NCI-H2107 treated with DMSO at 0.1 percent for 48 hours (cell line): ENCODE measurements around the gene MGAT4B.
"Not testable (repeated sequence)": the region's sequence is repeated elsewhere in the genome, so short reads cannot be mapped to it uniquely, and the experiment has no call there.

Source experiments
- DNase-seq: peaks from one replicate; lab custom pipeline; 2025; ENCODE audit not compliant: unreplicated experiment; lab: John Stamatoyannopoulos, UW

The MGAT4B gene

DNA sequence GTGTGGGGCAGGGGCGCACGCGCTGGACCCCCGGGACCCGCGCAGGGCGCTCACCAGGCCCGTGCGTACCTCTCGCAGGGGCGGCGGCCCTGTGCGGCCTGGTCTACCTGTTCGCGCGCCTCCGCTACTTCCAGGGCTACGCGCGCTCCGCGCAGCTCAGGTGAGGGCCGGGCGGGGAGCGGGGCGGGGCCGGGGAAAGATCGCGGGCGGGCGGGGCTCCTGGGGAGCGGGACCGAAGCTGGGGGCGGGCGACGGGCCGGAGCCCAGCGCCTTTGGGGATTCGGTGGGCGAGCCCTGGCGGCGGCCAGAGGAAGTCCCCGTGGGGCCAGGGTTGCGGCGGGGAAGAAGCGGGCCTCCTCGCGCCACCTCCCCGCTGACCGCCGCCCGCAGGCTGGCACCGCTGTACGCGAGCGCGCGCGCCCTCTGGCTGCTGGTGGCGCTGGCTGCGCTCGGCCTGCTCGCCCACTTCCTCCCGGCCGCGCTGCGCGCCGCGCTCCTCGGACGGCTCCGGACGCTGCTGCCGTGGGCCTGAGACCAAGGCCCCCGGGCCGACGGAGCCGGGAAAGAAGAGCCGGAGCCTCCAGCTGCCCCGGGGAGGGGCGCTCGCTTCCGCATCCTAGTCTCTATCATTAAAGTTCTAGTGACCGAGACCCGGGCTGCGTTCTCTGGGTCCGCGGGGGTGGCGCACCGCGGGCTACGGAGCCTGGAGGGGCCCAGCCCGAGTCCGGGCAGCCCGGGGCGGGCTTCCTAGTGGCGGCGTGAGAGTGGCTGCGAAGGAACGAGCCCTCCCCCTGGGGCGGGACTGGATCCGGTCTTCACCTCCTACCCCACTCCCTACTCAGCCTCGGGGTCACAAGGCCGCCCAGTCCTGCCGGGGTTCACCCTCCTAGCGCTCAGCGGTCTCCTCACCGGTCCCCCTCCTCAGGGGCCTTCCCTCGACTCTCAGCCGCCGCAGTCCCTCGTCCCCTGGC lies 10.5 kb downstream of the MGAT4B start:
- no peak for DNase-seq

GRCh38 chr5:179795049-179795862 lies 11.4 kb downstream of the MGAT4B start:
- peak; percentile 52 for DNase-seq

DNA sequence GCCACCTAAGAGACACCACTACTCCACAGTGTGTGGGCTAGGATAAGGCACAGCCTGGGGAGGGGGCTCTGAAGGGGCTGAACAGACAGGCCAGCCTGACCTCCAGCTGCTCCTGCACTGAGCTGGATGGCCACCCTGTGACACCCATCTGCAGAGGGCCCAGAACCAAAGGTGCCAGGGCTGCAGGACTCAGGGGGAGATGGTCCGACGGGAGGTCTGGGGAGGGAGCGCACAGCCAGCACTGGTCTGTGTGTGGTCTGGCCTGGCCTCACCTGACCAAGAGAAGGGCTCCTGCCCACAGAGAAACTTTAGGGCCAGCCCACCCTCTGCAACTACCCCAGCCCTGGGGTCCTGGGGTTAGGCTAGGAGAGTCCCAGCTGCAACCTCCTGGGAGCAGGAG lies 12.1 kb downstream of the MGAT4B start:
- DNase-seq = no peak

- no peak for DNase-seq
These were observed 12.5 kb downstream of the MGAT4B start for GRCh38 chr5:179794171-179794570.

DNA sequence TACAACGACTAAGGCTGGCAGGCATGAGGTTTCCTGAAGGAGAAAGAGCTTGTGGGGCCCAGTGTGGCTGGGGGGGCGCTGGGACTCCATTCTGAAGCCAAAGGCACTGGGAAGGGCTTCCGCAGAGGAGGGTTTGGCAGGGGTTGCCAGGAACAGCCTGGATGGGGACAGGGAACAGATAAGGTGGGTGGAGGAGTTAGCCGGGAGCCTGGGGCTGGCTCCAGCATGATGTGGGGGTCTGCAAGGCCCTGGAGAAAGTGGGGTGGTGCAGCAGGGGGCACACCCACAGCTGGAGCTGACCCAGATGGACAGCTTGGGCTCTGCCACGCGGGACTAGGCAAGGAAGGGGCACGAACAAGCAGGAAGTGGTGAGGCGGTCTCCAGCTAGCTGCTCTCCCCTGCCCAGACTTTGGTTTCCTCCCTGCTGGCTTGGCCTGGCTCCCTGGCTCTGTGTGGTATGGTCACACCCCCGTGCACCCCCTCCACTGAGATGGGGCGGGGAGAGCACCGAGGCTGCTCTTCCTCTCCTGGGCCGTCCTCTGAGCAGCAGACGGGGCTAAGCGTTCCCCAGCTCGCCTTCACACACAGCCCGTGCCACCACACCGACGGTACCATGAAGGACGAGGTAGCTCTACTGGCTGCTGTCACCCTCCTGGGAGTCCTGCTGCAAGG lies 13.1 kb downstream of the MGAT4B start, which contains the start of gene LTC4S:
Gene LTC4S, plus strand, starts transcription at position 519 of the 672 bp plus-strand sequence. Its CDS starts 95 bp downstream, at position 614.
- DNase-seq = no peak

- DNase-seq = no peak
These were observed 13.8 kb downstream of the MGAT4B start for GRCh38 chr5:179792612-179793467.

GRCh38 chr5:179791881-179792611 lies 14.6 kb downstream of the MGAT4B start:
- no peak for DNase-seq

DNA sequence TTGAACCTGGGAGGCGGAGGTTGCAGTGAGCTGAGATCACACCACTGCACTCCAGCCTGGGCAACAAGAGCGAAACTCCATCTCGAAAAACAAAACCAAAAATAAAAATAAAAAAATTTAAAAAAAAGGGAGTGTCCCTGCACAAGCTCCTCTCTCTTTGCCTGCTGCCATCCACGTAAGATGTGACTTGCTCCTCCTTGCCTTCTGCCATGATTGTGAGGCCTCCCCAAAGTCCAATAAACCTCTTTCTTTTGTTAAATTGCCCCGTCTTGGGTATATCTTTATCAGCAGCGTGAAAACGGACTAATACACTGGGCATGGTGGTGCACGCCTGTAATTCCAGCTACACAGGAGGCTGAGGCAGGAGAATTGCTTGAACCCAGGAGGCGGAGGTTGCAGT lies 17.4 kb downstream of the MGAT4B start:
- not testable (repeated sequence) for DNase-seq

- no peak for DNase-seq
These were observed 18.3 kb downstream of the MGAT4B start for GRCh38 chr5:179788193-179788854.

DNA sequence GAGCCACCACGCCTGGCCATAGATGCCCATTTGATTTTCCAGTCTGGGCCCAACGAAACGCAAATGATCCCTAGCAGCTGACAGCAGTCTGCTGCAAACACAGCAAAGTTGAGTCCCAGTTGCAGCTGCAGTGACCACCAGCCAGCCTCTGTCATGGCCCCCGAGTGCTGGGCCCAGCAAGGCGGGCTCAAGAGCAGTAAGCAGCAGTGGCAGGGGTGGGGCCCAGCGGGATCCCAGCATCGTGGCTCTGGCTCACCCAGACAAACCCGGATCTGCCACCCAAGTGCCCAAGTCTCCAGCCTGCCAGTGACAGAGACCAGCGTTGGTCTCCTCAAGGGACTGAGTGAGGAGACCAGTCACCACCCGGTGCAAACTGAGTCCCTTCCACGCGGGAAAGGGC lies 19.8 kb downstream of the MGAT4B start:
- no peak for DNase-seq

DNA sequence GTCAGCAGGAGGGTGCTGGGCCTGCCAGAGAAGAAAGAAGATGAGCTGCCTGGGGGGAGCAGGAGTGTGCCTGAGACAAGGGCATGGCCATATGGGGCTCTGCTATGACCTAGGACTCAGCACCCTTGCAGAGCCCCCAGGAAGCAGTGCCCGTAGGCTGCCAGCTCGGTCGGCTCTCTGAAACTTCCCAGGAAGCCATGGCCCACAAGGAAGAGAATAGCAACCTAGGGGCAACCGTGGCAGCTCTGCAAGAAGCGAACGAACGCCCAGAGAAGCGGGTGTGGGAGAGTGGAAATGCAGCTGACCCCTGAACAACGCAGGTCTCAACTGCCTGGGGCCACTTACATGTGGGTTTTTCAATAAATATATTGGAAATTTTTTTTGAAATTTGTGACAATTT lies 23.5 kb downstream of the MGAT4B start:
- DNase-seq = no peak

DNA sequence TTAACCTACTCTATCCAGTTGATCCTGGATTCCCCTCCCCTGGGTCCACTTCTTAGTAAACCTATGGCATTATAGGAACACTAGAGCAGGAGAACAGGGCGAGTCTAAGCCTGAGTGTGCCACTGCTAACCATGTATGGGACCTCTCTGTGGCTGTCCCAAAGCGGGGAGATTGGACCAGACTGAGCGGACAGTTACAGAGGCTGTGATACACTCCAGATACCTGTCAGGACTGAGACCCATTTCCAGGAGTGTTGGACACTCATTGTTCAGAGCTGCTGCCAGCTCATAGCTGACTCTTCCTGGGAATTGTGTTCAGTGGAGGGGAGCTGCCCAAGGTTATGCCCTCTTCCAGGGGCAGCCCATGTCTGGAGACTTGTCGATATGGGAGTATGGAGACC lies 24.8 kb downstream of the MGAT4B start:
- DNase-seq = no peak

DNA sequence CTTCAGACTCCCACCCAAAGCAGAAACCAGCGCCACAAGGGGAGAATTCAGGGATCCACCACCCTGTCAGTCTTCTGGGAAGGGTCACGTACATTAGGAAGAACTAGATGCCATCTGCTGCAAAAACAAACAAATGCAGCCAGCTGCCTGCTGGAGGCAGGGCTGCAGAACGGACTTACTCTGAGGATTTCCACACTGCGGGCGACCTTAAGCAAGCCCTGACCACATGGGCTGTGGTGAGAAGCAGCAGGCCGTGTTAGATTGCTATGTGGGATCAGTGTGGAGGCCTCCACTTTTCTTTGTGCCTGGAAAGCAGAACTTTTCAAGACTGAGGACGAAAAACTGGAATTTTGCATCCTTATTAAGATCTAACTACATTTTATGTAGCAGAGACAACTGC lies 26.3 kb downstream of the MGAT4B start:
- no peak for DNase-seq

DNA sequence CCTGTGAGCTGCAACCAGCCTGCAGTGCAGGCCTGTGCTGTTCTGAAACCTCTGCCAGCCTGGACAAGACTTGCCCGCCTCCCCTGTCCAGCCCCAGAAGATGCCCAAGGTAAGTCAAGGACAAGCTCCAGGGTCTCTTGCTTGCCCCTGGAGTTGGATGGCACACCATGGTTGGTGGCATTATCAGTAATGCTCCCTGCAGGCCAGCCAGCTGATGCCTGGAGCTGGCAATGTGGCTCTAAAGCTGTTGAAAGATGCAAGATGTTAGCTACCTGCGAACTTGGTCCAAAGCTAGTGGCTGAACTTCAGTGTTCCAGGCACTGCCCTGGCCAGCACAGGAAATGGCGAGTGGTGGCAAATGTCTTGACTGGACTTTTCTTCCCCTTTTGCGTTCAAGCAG lies 26.8 kb downstream of the MGAT4B start:
- DNase-seq = no peak

GRCh38 chr5:179778591-179778990 lies 28.1 kb downstream of the MGAT4B start:
- DNase-seq = no peak

GRCh38 chr5:179777909-179778308 lies 28.8 kb downstream of the MGAT4B start:
- DNase-seq = no peak

- no peak for DNase-seq
These were observed 29.2 kb downstream of the MGAT4B start for GRCh38 chr5:179777456-179777855.

- no peak for DNase-seq
These were observed 30.2 kb downstream of the MGAT4B start for GRCh38 chr5:179776411-179776938.

- no peak for DNase-seq
These were observed 32.2 kb downstream of the MGAT4B start for GRCh38 chr5:179774442-179774841.
